ENCODE results near the gene TBC1D7. TPM values are rescaled to one million over a fixed set of nuclear protein-coding genes. Genes with fewer than 3 reads are reported as not detected.
A peak's percentile ranks its signal among the peaks of the same experiment; 100 is the strongest.

Gene TBC1D7
- total RNA-seq, 2 experiments from 2014 or later, result 25.4 to 27.1 TPM

DNA sequence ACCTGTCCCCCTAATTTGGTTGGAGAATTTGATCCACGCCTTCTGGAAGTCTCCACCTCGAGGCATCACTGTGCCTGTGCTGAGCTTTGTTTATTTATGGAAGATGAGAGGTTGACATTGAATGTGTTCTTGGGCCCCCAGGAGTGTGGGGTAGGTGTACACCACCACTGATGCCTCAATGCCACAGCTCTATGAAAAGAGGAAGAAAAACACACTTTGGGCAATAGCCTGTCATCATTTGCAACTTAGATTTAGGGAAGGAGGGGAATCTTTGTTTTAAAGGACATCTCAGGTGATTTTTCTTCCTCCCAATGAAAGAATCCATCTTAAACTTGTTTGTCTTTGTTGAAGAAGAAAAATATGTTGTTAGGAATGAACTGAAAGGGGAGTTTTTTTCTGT, 42.6 kb downstream of the TBC1D7 start:
- Mint-ChIP-seq H3K4me3 (no peak overlapping the region), H3K27ac (no peak overlapping the region), H3K4me1 (ENCODE audit: low read depth) (no peaks in the 10 kb centered on the region), H3K27me3 (ENCODE audit: low read depth) (no peaks in the 10 kb centered on the region), H3K9me3 (peaks cover 35% of the 10 kb centered on the region), H3K36me3 (ENCODE audit: low read depth) (peaks cover 25% of the 10 kb centered on the region)
- no peak for DNase-seq
- CTCF ChIA-PET, result interaction anchor here (0.7 kb wide), 1 partner anchor 500 kb away, joined by 4 read pairs; no protein-coding TSS in a partner anchor
- intact Hi-C loops (cut with micrococcal nuclease), result no loop called here

DNA sequence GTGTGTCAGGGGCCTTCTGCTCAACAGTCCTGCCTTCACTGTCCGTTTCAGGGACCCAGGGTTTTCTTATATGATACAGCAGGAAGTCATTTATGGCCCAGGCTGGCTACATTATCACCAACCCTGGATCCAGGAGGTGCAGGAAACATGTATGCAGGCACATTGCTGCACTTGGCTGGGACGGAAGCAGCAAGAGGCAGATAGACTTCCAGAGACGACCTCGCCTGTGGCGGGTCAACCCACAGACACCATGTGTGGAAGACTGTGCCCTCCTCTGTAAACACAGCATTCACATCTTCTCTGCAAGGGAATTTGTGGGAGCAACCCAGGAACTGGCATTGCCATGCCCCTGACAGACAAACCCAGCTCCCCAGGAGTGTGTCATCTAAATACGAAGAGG, 43.7 kb downstream of the TBC1D7 start:
- Mint-ChIP-seq H3K4me3 (no peak overlapping the region), H3K4me1 (ENCODE audit: low read depth) (peaks cover 3% of the 10 kb centered on the region), H3K9me3 (peaks cover 31% of the 10 kb centered on the region), H3K27me3 (ENCODE audit: low read depth) (no peaks in the 10 kb centered on the region), H3K27ac (no peak overlapping the region), H3K36me3 (ENCODE audit: low read depth) (peaks cover 21% of the 10 kb centered on the region)
- DNase-seq, result no peak
- intact Hi-C loops (cut with micrococcal nuclease), result no loop called here
- CTCF ChIA-PET, result no interaction called here

GRCh38 chr6:13283331-13283730, 45.0 kb downstream of the TBC1D7 start:
- intact Hi-C loops (cut with micrococcal nuclease), result no loop called here
- CTCF ChIA-PET, result no interaction called here
- Mint-ChIP-seq H3K4me1 (ENCODE audit: low read depth) (peaks cover 4% of the 10 kb centered on the region), H3K27me3 (ENCODE audit: low read depth) (no peaks in the 10 kb centered on the region), H3K27ac (no peak overlapping the region), H3K9me3 (peaks cover 24% of the 10 kb centered on the region), H3K36me3 (ENCODE audit: low read depth) (peaks cover 9% of the 10 kb centered on the region), H3K4me3 (no peak overlapping the region)
- no peak for DNase-seq

DNA sequence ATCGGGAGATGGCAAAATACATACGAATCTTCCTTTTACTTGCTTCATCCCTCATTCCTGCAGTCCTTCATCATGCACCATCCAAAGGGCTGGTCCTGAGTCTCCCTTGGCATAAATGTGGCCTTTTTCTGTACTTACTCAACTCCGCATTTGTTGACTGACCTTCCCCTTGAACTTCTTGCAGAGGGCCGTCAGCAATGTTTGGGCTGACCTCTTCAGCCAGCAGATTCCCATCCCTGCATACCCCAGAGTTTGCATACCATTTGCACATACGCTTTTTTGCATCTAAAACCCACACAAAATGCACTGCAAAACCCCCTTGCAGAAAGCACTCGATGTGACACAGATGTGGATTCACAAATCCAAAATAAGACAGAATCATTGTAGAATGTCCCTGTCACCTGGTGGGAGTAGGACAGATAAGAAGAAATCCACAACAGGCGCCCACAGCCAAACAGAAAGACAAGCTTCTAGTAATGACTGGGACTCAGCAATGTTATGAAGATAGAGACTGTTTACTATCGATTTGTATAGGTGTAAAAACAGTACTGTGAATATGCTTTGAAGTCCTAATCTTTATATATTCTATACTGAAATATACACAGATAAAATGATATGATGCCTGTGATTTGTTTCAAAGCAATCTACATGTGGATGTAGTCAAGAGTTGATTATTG, 45.8 kb downstream of the TBC1D7 start:
- Mint-ChIP-seq H3K36me3 (ENCODE audit: low read depth) (peaks cover 7% of the 10 kb centered on the region), H3K4me3 (no peak overlapping the region), H3K27ac (no peak overlapping the region), H3K4me1 (ENCODE audit: low read depth) (peaks cover 8% of the 10 kb centered on the region), H3K9me3 (peaks cover 20% of the 10 kb centered on the region), H3K27me3 (ENCODE audit: low read depth) (no peaks in the 10 kb centered on the region)
- intact Hi-C loops (cut with micrococcal nuclease), result no loop called here
- no peak for DNase-seq
- CTCF ChIA-PET, result no interaction called here

DNA sequence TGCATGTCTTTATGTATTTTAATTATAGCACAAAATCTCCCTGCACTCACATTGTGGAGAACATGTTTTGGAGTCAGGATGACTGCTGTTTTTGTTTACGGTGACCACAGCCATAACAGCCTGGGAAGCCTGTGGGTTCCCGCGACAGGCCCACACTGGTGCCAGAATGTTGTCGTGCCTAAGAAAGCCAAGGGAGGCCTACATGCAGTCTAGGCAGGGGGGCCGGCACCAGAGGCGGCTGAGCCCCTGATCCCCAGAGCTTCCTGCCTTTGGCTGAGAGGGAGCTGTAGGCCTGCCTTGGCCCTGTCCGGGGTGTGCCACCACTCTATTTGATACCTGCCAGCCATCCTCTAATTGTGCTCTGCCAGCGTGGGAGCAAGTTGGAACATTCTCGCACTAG, 46.7 kb downstream of the TBC1D7 start:
- Mint-ChIP-seq H3K9me3 (peaks cover 11% of the 10 kb centered on the region), H3K4me3 (no peak overlapping the region), H3K36me3 (ENCODE audit: low read depth) (peaks cover 2% of the 10 kb centered on the region), H3K4me1 (ENCODE audit: low read depth) (peaks cover 8% of the 10 kb centered on the region), H3K27ac (no peak overlapping the region), H3K27me3 (ENCODE audit: low read depth) (no peaks in the 10 kb centered on the region)
- DNase-seq, result no peak
- CTCF ChIA-PET, result no interaction called here
- intact Hi-C loops (cut with micrococcal nuclease), result no loop called here

GRCh38 chr6:13280254-13280653, 48.1 kb downstream of the TBC1D7 start:
- no peak overlapping the region for H3K27ac Mint-ChIP-seq
- DNase-seq, result peak; percentile 26

DNA sequence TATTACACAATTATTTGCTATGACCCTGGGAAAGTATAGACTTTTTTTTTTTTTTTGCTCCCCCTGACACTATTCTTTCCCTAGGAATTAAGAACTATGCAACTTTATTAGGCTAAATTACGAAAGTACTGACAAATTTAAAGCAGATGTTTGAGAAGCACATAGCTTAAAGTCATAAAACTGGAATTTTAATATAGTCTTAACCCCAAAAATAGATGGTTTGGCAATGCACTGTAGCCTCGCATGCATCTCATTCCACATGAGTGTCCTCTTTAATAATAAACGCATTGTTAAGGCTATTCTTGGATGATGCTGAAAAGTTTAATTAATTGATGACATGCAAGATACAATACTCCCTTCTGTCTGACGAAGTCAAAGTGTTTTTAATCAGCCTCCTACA, 49.3 kb downstream of the TBC1D7 start:
- Mint-ChIP-seq H3K4me1 (ENCODE audit: low read depth) (peaks cover 15% of the 10 kb centered on the region), H3K4me3 (no peak overlapping the region), H3K36me3 (ENCODE audit: low read depth) (no peaks in the 10 kb centered on the region), H3K27ac (no peak overlapping the region), H3K9me3 (no peaks in the 10 kb centered on the region), H3K27me3 (ENCODE audit: low read depth) (no peaks in the 10 kb centered on the region)
- CTCF ChIA-PET, result interaction anchor here (0.9 kb wide), 1 partner anchor 24 kb away, joined by 4 read pairs; no protein-coding TSS in a partner anchor
- intact Hi-C loops (cut with micrococcal nuclease), result no loop called here
- DNase-seq, result no peak

More at GRCh38 chr6:13280254-13280653, 48.1 kb downstream of the TBC1D7 start:
- no peaks in the 10 kb centered on the region for H3K36me3 Mint-ChIP-seq (ENCODE audit: low read depth)
- CTCF ChIA-PET, result no interaction called here
- H3K4me3 Mint-ChIP-seq, result no peak overlapping the region
- intact Hi-C loops (cut with micrococcal nuclease), result no loop called here
- H3K9me3 Mint-ChIP-seq, result no peaks in the 10 kb centered on the region
- H3K4me1 Mint-ChIP-seq (ENCODE audit: low read depth), result peaks cover 8% of the 10 kb centered on the region
- H3K27me3 Mint-ChIP-seq (ENCODE audit: low read depth), result no peaks in the 10 kb centered on the region

GRCh38 chr6:13278164-13278563, 50.2 kb downstream of the TBC1D7 start:
- no peaks in the 10 kb centered on the region for H3K36me3 Mint-ChIP-seq (ENCODE audit: low read depth)
- H3K27me3 Mint-ChIP-seq (ENCODE audit: low read depth), result no peaks in the 10 kb centered on the region
- H3K4me3 Mint-ChIP-seq, result no peak overlapping the region
- peak; percentile 33 for DNase-seq
- intact Hi-C loops (cut with micrococcal nuclease), result no loop called here
- H3K9me3 Mint-ChIP-seq, result no peaks in the 10 kb centered on the region
- CTCF ChIA-PET, result interaction anchor here (0.6 to 1.0 kb wide), 2 partner anchors 77 to 80 kb away, joined by 3 to 6 read pairs; no protein-coding TSS in a partner anchor
- H3K27ac Mint-ChIP-seq, result no peak overlapping the region
- H3K4me1 Mint-ChIP-seq (ENCODE audit: low read depth), result peaks cover 23% of the 10 kb centered on the region

GRCh38 chr6:13277231-13277630, 51.1 kb downstream of the TBC1D7 start:
- Mint-ChIP-seq H3K4me3 (no peak overlapping the region), H3K4me1 (ENCODE audit: low read depth) (peaks cover 23% of the 10 kb centered on the region), H3K9me3 (no peaks in the 10 kb centered on the region), H3K36me3 (ENCODE audit: low read depth) (no peaks in the 10 kb centered on the region), H3K27me3 (ENCODE audit: low read depth) (no peaks in the 10 kb centered on the region), H3K27ac (no peak overlapping the region)
- intact Hi-C loops (cut with micrococcal nuclease), result no loop called here
- DNase-seq, result no peak
- CTCF ChIA-PET, result interaction anchor here (0.7 to 1.0 kb wide), 2 partner anchors 78 to 323 kb away, joined by 3 read pairs; no protein-coding TSS in a partner anchor

DNA sequence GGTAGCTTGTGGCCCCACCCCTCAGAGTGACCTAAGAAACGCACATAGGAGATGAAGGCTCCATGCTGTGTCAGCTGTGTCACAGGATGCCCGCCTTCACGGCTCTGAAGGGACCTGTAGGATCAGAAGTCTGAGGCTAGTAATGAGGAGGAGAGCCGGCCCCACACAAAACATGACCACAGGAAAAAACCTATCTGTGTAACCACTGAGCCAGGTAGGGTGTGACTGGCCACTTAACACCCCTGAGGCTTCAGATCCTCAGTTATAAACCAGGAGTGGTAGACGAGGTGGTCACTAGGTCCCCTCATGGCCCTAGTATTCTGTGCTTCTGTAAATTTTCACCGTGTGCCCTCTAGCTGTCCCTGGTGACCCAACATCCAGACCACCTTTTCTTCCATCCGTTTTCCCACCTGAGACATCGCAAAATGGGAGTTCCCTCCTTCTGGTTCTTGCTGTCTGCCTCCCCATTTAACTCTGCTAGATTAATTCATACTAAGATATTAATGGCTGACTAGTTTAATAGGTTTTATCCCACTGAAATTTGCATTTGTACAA, 52.8 kb downstream of the TBC1D7 start:
- no peak for DNase-seq
- Mint-ChIP-seq H3K36me3 (ENCODE audit: low read depth) (no peaks in the 10 kb centered on the region), H3K4me3 (no peak overlapping the region), H3K27ac (no peak overlapping the region), H3K4me1 (ENCODE audit: low read depth) (peaks cover 23% of the 10 kb centered on the region), H3K27me3 (ENCODE audit: low read depth) (no peaks in the 10 kb centered on the region), H3K9me3 (no peaks in the 10 kb centered on the region)
- CTCF ChIA-PET, result interaction anchor here (1.5 kb wide), 1 partner anchor 54 kb away, joined by 3 read pairs; no protein-coding TSS in a partner anchor
- intact Hi-C loops (cut with micrococcal nuclease), result no loop called here

- Mint-ChIP-seq H3K36me3 (ENCODE audit: low read depth) (no peaks in the 10 kb centered on the region), H3K4me3 (peak overlapping the region; percentile 61), H3K27me3 (ENCODE audit: low read depth) (no peaks in the 10 kb centered on the region), H3K4me1 (ENCODE audit: low read depth) (peaks cover 22% of the 10 kb centered on the region), H3K27ac (no peak overlapping the region), H3K9me3 (no peaks in the 10 kb centered on the region)
- DNase-seq, result no peak
- CTCF ChIA-PET, result interaction anchor here (1.5 kb wide), 1 partner anchor 54 kb away, joined by 3 read pairs; no protein-coding TSS in a partner anchor
- intact Hi-C loops (cut with micrococcal nuclease), result loop anchor here (1.0 to 5.0 kb wide), 2 partner anchors 27 to 78 kb away; no protein-coding TSS in a partner anchor
These were observed 53.5 kb downstream of the TBC1D7 start for GRCh38 chr6:13274707-13275434.

DNA sequence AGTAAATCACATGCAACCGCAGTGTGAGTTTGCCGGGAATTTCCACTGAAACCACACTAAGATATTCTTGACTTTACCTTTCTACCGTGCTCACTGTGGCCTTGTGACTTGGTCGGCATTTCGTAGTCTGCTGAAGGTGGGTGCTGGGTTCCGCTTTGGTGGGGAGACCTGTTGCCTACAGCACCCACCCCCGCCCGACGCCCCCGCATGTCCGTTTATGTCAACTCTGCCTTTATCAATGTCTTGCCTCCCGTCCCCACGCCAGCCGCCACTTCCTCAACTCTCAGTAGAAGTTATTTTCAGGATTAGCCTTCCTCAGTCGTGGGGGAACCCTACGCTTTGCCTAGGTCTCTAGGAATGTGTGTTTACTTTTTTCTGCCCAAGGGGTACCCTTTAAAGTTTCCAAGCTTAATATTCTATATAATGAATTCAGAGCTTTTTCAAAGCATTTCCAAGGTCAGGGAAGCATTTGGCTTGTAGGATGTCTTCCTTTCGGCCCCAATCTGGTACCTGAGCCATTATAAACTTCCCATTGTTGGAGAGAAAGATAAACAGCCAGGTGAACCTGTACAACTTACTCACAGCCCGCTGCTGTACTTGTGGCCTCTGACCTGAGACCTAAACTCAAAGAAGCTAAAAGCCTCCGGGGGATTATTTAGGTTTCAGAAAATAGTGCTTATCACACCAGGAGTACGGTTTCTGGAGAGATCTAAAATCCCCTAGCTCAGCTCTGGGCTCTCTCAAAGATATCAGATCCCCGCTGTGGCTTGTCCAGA, 54.2 kb downstream of the TBC1D7 start:
- intact Hi-C loops (cut with micrococcal nuclease), result loop anchor here (1.0 to 5.0 kb wide), 3 partner anchors 28 to 77 kb away; partner anchors contain the start of gene TBC1D7
- peak; percentile 80 for DNase-seq
- Mint-ChIP-seq H3K4me3 (peak overlapping the region; percentile 61), H3K27ac (peak overlapping the region; percentile 70), H3K36me3 (ENCODE audit: low read depth) (no peaks in the 10 kb centered on the region), H3K4me1 (ENCODE audit: low read depth) (peaks cover 19% of the 10 kb centered on the region), H3K27me3 (ENCODE audit: low read depth) (no peaks in the 10 kb centered on the region), H3K9me3 (no peaks in the 10 kb centered on the region)
- CTCF ChIA-PET, result interaction anchor here (1.5 kb wide), 1 partner anchor 55 kb away, joined by 3 read pairs; no protein-coding TSS in a partner anchor

All from activated naive CD4-positive, alpha-beta T cell treated with anti-CD3 and anti-CD28 coated beads for 36 hours (primary cell).